Endothelial cell of umbilical vein (primary cell): ENCODE results near the gene TOMM20. TPM values are rescaled to one million over a fixed set of nuclear protein-coding genes. Genes with fewer than 3 reads are reported as not detected.

Experiments used
- BruUV-seq: library from RNA; stranded (reverse); fragments of 400-500 nt; replicated peaks from 2 replicates; lab custom pipeline; 2021; lab: Mats Ljungman, UMichigan
- CTCF ChIA-PET: fragments of 300-600, 350-600 bp; sonication (Branson Sonifier 250); formaldehyde crosslinking; loops from one replicate; lab custom pipeline; 2021; ENCODE audit warnings: antibody characterized with exemption, inconsistent platforms; lab: Charles Lee
- POLR2A ChIA-PET: fragments of 300-600, 350-600 bp; sonication (Branson Sonifier 250); formaldehyde crosslinking; loops from one replicate; lab custom pipeline; 2021; ENCODE audit warnings: antibody characterized with exemption, inconsistent platforms; lab: Charles Lee
- DNase-seq: peaks from one replicate; pipeline ENCODE4 v3.0.0-alpha.2; 2011; ENCODE audit warnings: low read depth, low spot score
- FAIRE-seq: peaks from 2 replicates; lab custom pipeline; 2011; peaks lifted over from hg19 to GRCh38; lab: Jason Lieb, UNC
- H2AFZ ChIP-seq: 2 replicates; pipeline ENCODE4 v1.6.0; 2012; ENCODE audit warnings: low read depth, low read length, control low read depth, inconsistent platforms
- H3K27ac ChIP-seq: 2 replicates; pipeline ENCODE4 v1.5.1; 2011; ENCODE audit warnings: low read depth, mild to moderate bottlenecking, control low read depth, low read length, moderate library complexity; ENCODE audit not compliant: insufficient read depth
- H3K27me3 ChIP-seq, 2 experiments: 2 replicates each; pipeline versions ENCODE4 v1.6.0 to v1.6.1; 2011; ENCODE audit warnings: low read length in 2 of 2, mixed read lengths in 1 of 2; ENCODE audit not compliant: control insufficient read depth in 2 of 2, insufficient read depth in 2 of 2
- H3K36me3 ChIP-seq, 2 experiments: 2 replicates in 1 of 2; 3 replicates in 1 of 2; pipeline ENCODE4 v1.5.1; 2011; ENCODE audit warnings: low read length in 2 of 2, mild to moderate bottlenecking in 1 of 2, moderate library complexity in 1 of 2; ENCODE audit not compliant: control insufficient read depth in 2 of 2, insufficient read depth in 2 of 2; ENCODE audit errors: extremely low read depth in 1 of 2
- H3K4me1 ChIP-seq: 3 replicates; pipeline ENCODE4 v1.5.1; 2011; ENCODE audit warnings: mild to moderate bottlenecking, low read length; ENCODE audit not compliant: control insufficient read depth, insufficient read depth; ENCODE audit errors: extremely low read depth
- H3K4me2 ChIP-seq: 2 replicates; pipeline ENCODE4 v1.6.1; 2011; ENCODE audit warnings: low read length, control low read depth, mixed read lengths; ENCODE audit not compliant: insufficient read depth
- H3K4me3 ChIP-seq, 3 experiments: fragments of 200-600 bp in 1 of 3; sonication (generic), shearing (Covaris generic) in 1 of 3; replicated peaks in 1 of 3; 2 replicates each; pipeline ENCODE4 v1.5.1; 2011 to 2016; ENCODE audit warnings: control low read depth in 3 of 3, low read length in 3 of 3, mild to moderate bottlenecking in 2 of 3, inconsistent platforms in 1 of 3, low read depth in 1 of 3, moderate library complexity in 1 of 3; ENCODE audit not compliant: insufficient read depth in 1 of 3
- H3K79me2 ChIP-seq: 2 replicates; pipeline ENCODE4 v1.6.0; 2012; ENCODE audit warnings: low read length, inconsistent platforms; ENCODE audit not compliant: control insufficient read depth, insufficient read depth
- H3K9ac ChIP-seq: replicated peaks from 2 replicates; pipeline ENCODE3; 2011; ENCODE audit warnings: low read length, control low read depth; ENCODE audit not compliant: insufficient read depth; ENCODE audit errors: extremely low read depth
- H3K9me1 ChIP-seq: replicated peaks from 3 replicates; pipeline ENCODE4 v1.6.0; 2011; ENCODE audit warnings: mild to moderate bottlenecking, low read length; ENCODE audit not compliant: control insufficient read depth, insufficient read depth; ENCODE audit errors: extremely low read depth
- H3K9me3 ChIP-seq: replicated peaks from 2 replicates; pipeline ENCODE4 v1.5.1; 2012; ENCODE audit warnings: low read length, inconsistent platforms; ENCODE audit not compliant: control insufficient read depth, insufficient read depth
- H4K20me1 ChIP-seq: replicated peaks from 2 replicates; pipeline ENCODE3; 2011; ENCODE audit warnings: mild to moderate bottlenecking, low read length; ENCODE audit not compliant: control insufficient read depth, insufficient read depth; ENCODE audit errors: extremely low read depth
- CTCF ChIP-seq, 2 donors: IDR thresholded peaks; 1 replicate in 1 of 2; 2 replicates in 1 of 2; pipeline ENCODE4 v1.5.1; 2011; ENCODE audit warnings: low read length in 2 of 2, mild to moderate bottlenecking in 2 of 2, moderate library complexity in 2 of 2, control low read depth in 1 of 2, inconsistent platforms in 1 of 2, low read depth in 1 of 2; ENCODE audit not compliant: insufficient read depth in 1 of 2; ENCODE audit errors: extremely low read depth in 1 of 2
- EZH2 ChIP-seq: IDR thresholded peaks from 2 replicates; pipeline ENCODE4 v1.6.1; 2012; ENCODE audit warnings: borderline replicate concordance, low read depth, mild to moderate bottlenecking, moderate library complexity, low read length, inconsistent platforms; ENCODE audit not compliant: severe bottlenecking
- FOS ChIP-seq: IDR thresholded peaks from 2 replicates; pipeline ENCODE4 v1.6.1; 2011; ENCODE audit warnings: mild to moderate bottlenecking, low read length, moderate library complexity, borderline replicate concordance; ENCODE audit not compliant: insufficient read depth
- GATA2 ChIP-seq: IDR thresholded peaks from 2 replicates; pipeline ENCODE4 v1.7.0; 2011; ENCODE audit warnings: low read depth, mild to moderate bottlenecking, moderate library complexity, mixed read lengths, low read length; ENCODE audit not compliant: insufficient read length, insufficient read depth
- JUN ChIP-seq: IDR thresholded peaks from 2 replicates; pipeline ENCODE4 v1.6.1; 2011; ENCODE audit warnings: borderline replicate concordance, low read depth; ENCODE audit not compliant: insufficient read length, insufficient read depth
- MAX ChIP-seq: IDR thresholded peaks from 2 replicates; pipeline ENCODE4 v1.6.1; 2011; ENCODE audit not compliant: insufficient read depth, insufficient read length
- MYC ChIP-seq: IDR thresholded peaks from one replicate; pipeline ENCODE4 v1.6.1; 2011; ENCODE audit warnings: mild to moderate bottlenecking, low read depth, low read length
- POLR2AphosphoS5 ChIP-seq: IDR thresholded peaks from 2 replicates; pipeline ENCODE4 v1.6.1; 2012; ENCODE audit warnings: low read depth, mild to moderate bottlenecking, control low read depth, low read length, moderate library complexity; ENCODE audit not compliant: insufficient read depth
- dilution Hi-C: fragments of 300-500 bp; cut with MboI; formaldehyde crosslinking; loops from one replicate; pipeline ENCODE4 v1.15.0; 2019; ENCODE audit warnings: low sequenced_read_pairs; ENCODE audit not compliant: extremely low pct_ligation_motif_present
- intact Hi-C: fragments of 100-400 bp; cut with micrococcal nuclease; formaldehyde crosslinking; loops from one replicate; pipeline ENCODE4 v1.10.0; 2022
- polyA plus RNA-seq, 4 experiments: library from polyadenylated mRNA; depleted of rRNA in 3 of 4; stranded (reverse) in 3 of 4; unstranded in 1 of 4; fragments of >200 nt; gene quantifications; 2 replicates each; pipeline versions ENCODE4 v1.2.1 to v1.2.3, GENCODE V29; 2011 to 2012; ENCODE audit warnings: missing spikeins in 1 of 4
- total RNA-seq: library from RNA; stranded (reverse); gene quantifications from 2 replicates; pipeline ENCODE4 v1.2.3, GENCODE V29; 2021

The TOMM20 gene
- total and polyA plus RNA-seq, 2 donors (not counting 3 experiments of a cell fraction or from before 2014, with no cell fraction given), result 42.5 to 98.4 TPM

GRCh38 chr1:235068158-235069121 lies 60.2 kb downstream of the TOMM20 start:
- intact Hi-C loops, result no loop called here

GRCh38 chr1:235067396-235068157 lies 61.1 kb downstream of the TOMM20 start:
- FAIRE-seq, result no peak
- Histone ChIP-seq H3K4me2 (no peak overlapping the region), H3K27me3 (no peaks in the 10 kb centered on the region), H3K9ac (no peak overlapping the region), H3K4me3 (no peak overlapping the region), H2AFZ (no peak overlapping the region), H3K9me1 (no peaks in the 10 kb centered on the region), H3K4me1 (peaks cover 16% of the 10 kb centered on the region), H4K20me1 (no peaks in the 10 kb centered on the region), H3K79me2 (no peaks in the 10 kb centered on the region), H3K27ac (no peak overlapping the region), H3K9me3 (no peaks in the 10 kb centered on the region), H3K36me3 (no peaks in the 10 kb centered on the region)
- dilution Hi-C loops (no loop called here), intact Hi-C loops (no loop called here)
- no peak for DNase-seq
- POLR2A ChIA-PET, result no interaction called here
- CTCF ChIA-PET, result interaction anchor here (1.0 to 1.5 kb wide), 3 partner anchors 16 to 343 kb away, joined by 3 read pairs; no protein-coding TSS in a partner anchor
- TF ChIP-seq JUN, result no peak
- no peak for TF ChIP-seq GATA2
- no peak for TF ChIP-seq POLR2AphosphoS5
- no peak for TF ChIP-seq MAX
- TF ChIP-seq MYC, result no peak
- no peak for TF ChIP-seq FOS
- no peak for TF ChIP-seq EZH2
- TF ChIP-seq CTCF (IDR thresholded peaks at IDR 0.05; ENCODE audit: extremely low read depth in 1 of 2, insufficient read depth in 1 of 2, low read depth in 1 of 2, low read length in 2 of 2), result no peak
- no TSS peak for BruUV-seq

More at GRCh38 chr1:235068158-235069121, 60.2 kb downstream of the TOMM20 start:
- H3K9me3 ChIP-seq, result no peaks in the 10 kb centered on the region
- H3K27ac ChIP-seq, result no peak overlapping the region
- H3K9ac ChIP-seq, result no peak overlapping the region
- TF ChIP-seq GATA2 (peak; percentile 7), EZH2 (no peak)
- H2AFZ ChIP-seq, result no peak overlapping the region
- dilution Hi-C loops, result no loop called here
- no peaks in the 10 kb centered on the region for H3K27me3 ChIP-seq
- H3K79me2 ChIP-seq, result no peaks in the 10 kb centered on the region
- no peaks in the 10 kb centered on the region for H4K20me1 ChIP-seq
- no peaks in the 10 kb centered on the region for H3K36me3 ChIP-seq
- POLR2A ChIA-PET, result no interaction called here
- CTCF ChIA-PET, result interaction anchor here (1.3 to 1.5 kb wide), 3 partner anchors 15 to 582 kb away, joined by 3 to 4 read pairs (median 3); no protein-coding TSS in a partner anchor
- no peaks in the 10 kb centered on the region for H3K9me1 ChIP-seq
- H3K4me2 ChIP-seq, result no peak overlapping the region
- no peak for FAIRE-seq
- H3K4me1 ChIP-seq, result peaks cover 9% of the 10 kb centered on the region
- no peak overlapping the region for H3K4me3 ChIP-seq
- no TSS peak for BruUV-seq
- no peak for DNase-seq
